Measurements from ENCODE around the gene MUC5AC. TPM values are rescaled to one million over a fixed set of nuclear protein-coding genes. Genes with fewer than 3 reads are reported as not detected.

Gene MUC5AC
- total and polyA plus RNA-seq, 8 donors: 0.04 to 0.75 (median 0.37) TPM; not detected in 1

- no peak overlapping the region for H3K4me3 ChIP-seq
- no peaks in the 10 kb centered on the region for H3K36me3 ChIP-seq
- ATAC-seq (no peak), DNase-seq (peak in 2 of 4 donors; percentile 12 to 31)
- H3K27ac ChIP-seq: no peak overlapping the region
- TF ChIP-seq CTCF (IDR thresholded peaks at IDR 0.05): no peak
- H3K27me3 ChIP-seq: peaks cover 0 to 31% of the 10 kb centered on the region in 2 donors
- intact Hi-C loops (cut with DNase I): no loop called here
- no peaks in the 10 kb centered on the region for H3K4me1 ChIP-seq
- peaks cover 0 to 5% of the 10 kb centered on the region in 2 donors for H3K9me3 ChIP-seq
Measured at GRCh38 chr11:1167256-1167655, 9.5 kb downstream of the MUC5AC start.

- H3K36me3 ChIP-seq: no peaks in the 10 kb centered on the region
- ATAC-seq (no peak), DNase-seq (peak in 1 of 4 donors; percentile 61)
- TF ChIP-seq CTCF (IDR thresholded peaks at IDR 0.05): no peak
- H3K27ac ChIP-seq: no peak overlapping the region
- H3K9me3 ChIP-seq: peaks cover 0 to 5% of the 10 kb centered on the region in 2 donors
- peaks cover 0 to 27% of the 10 kb centered on the region in 2 donors for H3K27me3 ChIP-seq
- H3K4me3 ChIP-seq: no peak overlapping the region
- intact Hi-C loops (cut with DNase I): no loop called here
- H3K4me1 ChIP-seq: no peaks in the 10 kb centered on the region
Measured at GRCh38 chr11:1167751-1168231, 10.0 kb downstream of the MUC5AC start.

- ATAC-seq (no peak), DNase-seq (no peak)
- H3K9me3 ChIP-seq: peaks cover 0 to 5% of the 10 kb centered on the region in 2 donors
- H3K4me1 ChIP-seq: no peaks in the 10 kb centered on the region
- peaks cover 0 to 22% of the 10 kb centered on the region in 2 donors for H3K27me3 ChIP-seq
- no peak overlapping the region for H3K4me3 ChIP-seq
- TF ChIP-seq CTCF (IDR thresholded peaks at IDR 0.05): no peak
- H3K36me3 ChIP-seq: no peaks in the 10 kb centered on the region
- H3K27ac ChIP-seq: no peak overlapping the region
- intact Hi-C loops (cut with DNase I): no loop called here
Measured at GRCh38 chr11:1168256-1168655, 10.5 kb downstream of the MUC5AC start.

GRCh38 chr11:1168721-1169161 lies 11.0 kb downstream of the MUC5AC start:
- no peak overlapping the region for H3K27ac ChIP-seq
- no peaks in the 10 kb centered on the region for H3K4me1 ChIP-seq
- no peak for ATAC-seq
- no peak for TF ChIP-seq CTCF (IDR thresholded peaks at IDR 0.05)
- no peak overlapping the region for H3K4me3 ChIP-seq
- intact Hi-C loops (cut with DNase I): no loop called here
- no peaks in the 10 kb centered on the region for H3K36me3 ChIP-seq
- peaks cover 0 to 18% of the 10 kb centered on the region in 2 donors for H3K27me3 ChIP-seq
- peak in 1 of 4 donors; percentile 57 for DNase-seq
- H3K9me3 ChIP-seq: peaks cover 0 to 5% of the 10 kb centered on the region in 2 donors

- intact Hi-C loops (cut with DNase I): no loop called here
- ATAC-seq: no peak
Measured at GRCh38 chr11:1171223-1171984, 13.7 kb downstream of the MUC5AC start.

More at GRCh38 chr11:1171223-1171984, 13.7 kb downstream of the MUC5AC start:
- Histone ChIP-seq H3K4me3 (no peak overlapping the region), H3K27ac (no peak overlapping the region), H3K27me3 (no peaks in the 10 kb centered on the region), H3K9me3 (peaks cover 0 to 5% of the 10 kb centered on the region in 2 donors), H3K4me1 (no peaks in the 10 kb centered on the region), H3K36me3 (no peaks in the 10 kb centered on the region)
- DNase-seq: peak in 1 of 4 donors; percentile 0
- TF ChIP-seq CTCF (IDR thresholded peaks at IDR 0.05): no peak
